Measurements from ENCODE around the gene CAP1.
A peak's percentile ranks its signal among the peaks of the same experiment; 100 is the strongest.

Gene CAP1

DNA sequence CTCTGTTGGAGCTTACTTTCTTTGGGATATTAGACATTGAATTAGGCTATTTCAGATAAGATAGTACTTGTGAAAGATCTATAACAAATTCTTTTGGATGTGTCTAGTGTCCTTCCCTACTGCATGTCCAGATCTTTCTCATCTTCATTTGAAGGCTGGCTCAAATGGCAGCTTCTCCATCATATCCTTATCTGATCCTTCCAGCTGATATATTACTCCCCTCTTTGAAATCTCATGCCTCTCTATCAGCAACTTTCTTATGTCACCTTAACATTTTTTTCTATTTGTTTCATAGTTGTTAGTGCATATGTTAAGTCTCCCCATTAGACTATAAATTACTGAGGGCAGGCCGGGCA, 17.5 kb downstream of the CAP1 start:
- DNase-seq (ENCODE audit: low read depth) = no peak
- TF ChIP-seq CTCF (IDR thresholded peaks at IDR 0.05; ENCODE audit: insufficient read depth, low read depth, low read length, missing control alignments) = no peak
- no peak overlapping the region for H3K4me3 ChIP-seq (ENCODE audit: low read depth, low read length)

DNA sequence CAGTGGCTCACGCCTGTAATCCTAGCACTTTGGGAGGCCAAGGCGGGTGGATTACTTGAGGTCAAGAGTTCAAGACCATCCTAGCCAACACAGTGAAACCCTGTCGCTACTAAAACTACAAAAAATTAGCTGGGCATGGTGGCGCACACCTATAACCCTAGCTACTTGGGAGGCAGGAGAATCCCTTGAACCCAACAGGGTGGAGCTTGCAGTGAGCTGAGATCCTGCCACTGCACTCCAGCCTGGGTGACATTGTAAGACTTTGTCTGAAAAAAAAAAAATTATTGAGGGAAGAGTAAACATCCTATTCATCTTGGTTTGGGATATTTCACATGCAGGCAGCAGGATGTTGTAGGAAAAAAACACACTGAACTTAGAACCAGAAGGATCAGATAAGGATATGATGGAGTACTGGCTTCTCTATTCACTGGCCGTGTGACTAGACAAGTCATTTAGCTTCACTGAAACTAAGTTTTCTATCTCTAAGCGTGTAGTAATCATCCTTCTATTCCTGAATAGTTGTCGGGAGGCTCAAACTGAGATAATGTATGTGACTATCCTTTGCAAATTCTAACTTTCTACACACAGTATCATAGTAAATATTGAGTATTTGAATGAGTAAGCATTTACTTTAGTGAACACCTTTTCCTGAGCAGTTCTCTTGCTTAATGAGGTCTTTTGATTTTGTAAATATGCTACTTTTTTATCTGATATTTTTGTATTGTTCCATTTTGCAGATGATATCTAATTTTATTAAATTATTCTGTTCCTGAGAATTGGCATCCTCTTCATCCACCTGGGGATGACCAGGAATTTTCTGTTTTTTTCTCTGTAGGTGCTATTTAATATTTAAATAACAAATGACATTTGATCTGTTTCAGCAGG, 18.2 kb downstream of the CAP1 start:
- H3K4me3 ChIP-seq (ENCODE audit: low read depth, low read length) = peak overlapping the region; percentile 21
- DNase-seq (ENCODE audit: low read depth) = no peak
- TF ChIP-seq CTCF (IDR thresholded peaks at IDR 0.05; ENCODE audit: insufficient read depth, low read depth, low read length, missing control alignments) = no peak

DNA sequence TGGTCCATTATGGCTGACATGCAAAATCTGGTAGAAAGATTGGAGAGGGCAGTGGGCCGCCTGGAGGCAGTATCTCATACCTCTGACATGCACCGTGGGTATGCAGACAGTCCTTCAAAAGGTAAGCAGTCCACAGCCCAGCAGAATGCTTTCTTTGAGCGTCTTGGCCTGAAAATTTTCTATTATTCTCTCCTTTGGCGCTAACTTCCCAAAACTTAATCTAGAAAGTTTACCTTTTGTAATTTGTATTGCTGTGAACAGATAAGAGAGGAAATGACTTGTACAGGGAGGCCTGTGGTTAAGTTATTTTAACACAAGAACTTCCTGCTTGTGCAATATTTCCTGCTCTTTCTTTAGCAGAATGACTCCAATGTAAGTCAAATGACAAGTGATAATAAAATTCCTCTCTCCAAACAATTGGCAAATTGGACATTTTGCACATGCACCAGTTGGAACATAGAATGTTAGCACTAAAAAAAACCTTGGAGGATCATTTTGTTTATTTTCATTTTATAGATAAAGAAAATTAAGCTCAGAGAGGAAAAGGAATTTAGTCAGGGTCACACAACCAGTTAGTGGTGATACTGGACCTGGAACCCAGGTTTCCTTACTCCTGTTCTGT, 18.9 kb downstream of the CAP1 start:
- peak; percentile 57 for DNase-seq (ENCODE audit: low read depth)
- H3K4me3 ChIP-seq (ENCODE audit: low read depth, low read length) = peak overlapping the region; percentile 21
- TF ChIP-seq CTCF (IDR thresholded peaks at IDR 0.05; ENCODE audit: insufficient read depth, low read depth, low read length, missing control alignments) = peak; percentile 6

DNA sequence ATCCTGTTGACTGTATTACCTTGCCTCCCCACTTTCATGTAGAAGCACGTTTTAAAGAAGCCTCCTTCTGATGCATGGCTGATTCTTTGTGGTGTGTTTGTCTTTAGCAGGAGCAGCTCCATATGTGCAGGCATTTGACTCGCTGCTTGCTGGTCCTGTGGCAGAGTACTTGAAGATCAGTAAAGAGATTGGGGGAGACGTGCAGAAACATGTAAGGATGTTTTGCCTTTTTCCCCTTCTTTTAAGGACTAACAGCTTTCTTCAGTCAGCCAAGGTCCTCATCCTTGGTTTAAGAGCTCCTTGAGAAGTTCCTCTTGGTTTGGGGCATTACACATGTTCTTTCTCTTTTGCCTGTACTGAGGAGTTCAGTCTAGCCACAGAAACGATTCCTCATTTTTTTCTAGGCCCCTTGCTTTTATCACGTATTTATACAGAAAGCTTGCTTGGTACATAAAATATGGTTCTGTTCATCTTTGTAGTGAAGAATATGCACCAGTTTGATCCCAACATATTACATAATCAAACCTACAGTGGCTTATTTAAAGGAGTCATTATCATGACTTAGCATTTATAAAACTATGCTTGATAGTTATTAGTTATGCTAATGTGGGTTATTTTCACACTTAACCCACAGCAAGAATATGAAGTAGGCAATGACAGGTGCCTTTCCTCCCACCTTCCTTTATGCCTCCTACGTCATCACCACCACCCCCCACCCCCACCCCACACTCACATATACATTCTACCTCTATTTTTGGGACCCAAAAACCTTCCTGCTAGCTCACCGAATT, 19.6 kb downstream of the CAP1 start:
- peak overlapping the region; percentile 21; the same call in 1 of the 2 replicates for H3K4me3 ChIP-seq (ENCODE audit: low read depth, low read length)
- peak; percentile 26 for DNase-seq (ENCODE audit: low read depth)
- TF ChIP-seq CTCF (IDR thresholded peaks at IDR 0.05; ENCODE audit: insufficient read depth, low read depth, low read length, missing control alignments) = no peak

DNA sequence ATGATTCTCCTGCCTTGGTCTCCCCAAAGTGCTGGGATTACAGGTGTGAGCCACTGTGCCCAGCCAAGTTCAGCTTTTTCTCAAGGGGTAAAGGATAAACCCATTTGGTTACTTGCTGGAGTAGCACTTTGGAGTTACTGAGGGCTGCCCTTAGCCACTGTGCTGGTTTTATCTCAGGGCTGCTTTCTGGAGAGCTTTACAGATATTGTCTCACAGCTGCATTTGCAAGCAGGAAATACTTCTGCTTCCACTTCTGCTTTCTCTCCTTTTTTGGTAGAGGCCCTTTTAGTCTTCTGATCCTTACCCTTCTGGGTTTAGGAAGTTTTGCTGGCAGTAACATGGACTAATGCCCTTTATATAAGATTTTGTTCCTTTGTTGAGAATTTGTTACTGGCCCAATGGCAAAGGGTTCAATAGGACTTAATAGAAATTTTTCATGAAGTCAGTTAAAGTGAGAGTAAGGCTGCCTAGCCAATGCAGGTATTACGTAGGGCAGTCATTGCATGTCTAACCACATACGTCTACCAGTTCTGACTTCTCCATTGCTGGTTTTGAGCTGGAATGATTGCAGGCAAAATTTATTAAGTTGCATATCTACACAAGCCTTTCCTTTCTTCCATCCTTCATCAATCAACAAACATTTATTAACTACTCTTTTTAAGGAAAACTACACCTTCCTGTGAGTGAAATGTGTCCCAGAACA, 24.4 kb downstream of the CAP1 start:
- H3K4me3 ChIP-seq (ENCODE audit: low read depth, low read length) = no peak overlapping the region
- TF ChIP-seq CTCF (IDR thresholded peaks at IDR 0.05; ENCODE audit: insufficient read depth, low read depth, low read length, missing control alignments) = no peak
- DNase-seq (ENCODE audit: low read depth) = peak; percentile 73

DNA sequence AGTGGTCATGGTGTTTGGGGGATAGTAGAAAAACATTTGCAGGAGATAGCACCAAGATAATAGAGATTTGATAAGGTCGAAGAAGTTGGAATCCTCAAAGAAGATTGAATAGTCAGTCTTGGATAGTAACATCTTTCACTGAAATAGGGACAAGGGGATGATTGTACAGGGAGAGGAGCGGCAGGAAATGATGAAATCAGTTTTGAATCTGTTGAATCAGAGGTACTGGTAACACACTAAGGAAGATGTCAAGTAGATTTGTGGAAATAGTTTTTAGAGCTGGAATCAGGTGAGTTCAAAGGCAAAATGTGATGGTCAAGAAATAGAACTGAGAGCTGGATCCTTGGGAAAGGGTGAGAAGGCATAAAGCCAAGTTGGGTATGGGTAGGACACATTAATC, 26.5 kb downstream of the CAP1 start:
- no peak for DNase-seq (ENCODE audit: low read depth)
- TF ChIP-seq CTCF (IDR thresholded peaks at IDR 0.05; ENCODE audit: insufficient read depth, low read depth, low read length, missing control alignments) = no peak
- no peak overlapping the region for H3K4me3 ChIP-seq (ENCODE audit: low read depth, low read length)
